Right kidney (tissue), 1 donor: ENCODE data around the gene FAHD2A.
A peak's percentile ranks its signal among the peaks of the same experiment; 100 is the strongest.
"Not testable (repeated sequence)": the region's sequence is repeated elsewhere in the genome, so short reads cannot be mapped to it uniquely, and the experiment has no call there.

Source experiments
- DNase-seq: peaks from one replicate; pipeline ENCODE4 v3.0.0-alpha.2; 2016

FAHD2A gene

DNA sequence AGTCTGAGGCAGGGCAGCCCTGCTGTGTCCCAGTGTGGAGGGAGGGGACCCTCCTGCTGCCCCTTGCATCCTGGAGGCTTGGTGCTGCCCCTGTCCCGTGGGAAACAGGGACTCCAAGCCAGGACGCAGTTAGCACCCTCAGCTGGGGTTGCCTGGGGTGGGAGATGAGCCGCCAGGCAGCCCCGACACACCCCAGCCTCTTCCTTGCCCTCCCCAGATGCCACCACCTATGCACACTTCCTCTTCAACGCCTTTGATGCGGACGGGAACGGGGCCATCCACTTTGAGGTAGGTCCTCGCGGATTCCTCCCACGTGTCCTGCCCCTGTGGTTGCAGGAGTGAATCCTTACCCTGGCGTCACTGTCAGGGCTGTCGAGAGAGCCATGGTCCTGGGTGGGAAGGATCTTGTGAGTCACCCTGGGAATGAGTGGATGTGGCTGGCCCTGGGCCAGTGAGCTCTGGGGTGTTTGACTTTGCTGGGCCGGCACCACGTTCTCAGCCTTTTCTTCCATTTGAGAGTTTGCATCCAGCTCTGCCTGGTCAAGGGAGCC lies 27.5 kb upstream of the FAHD2A start:
- DNase-seq, result no peak

DNA sequence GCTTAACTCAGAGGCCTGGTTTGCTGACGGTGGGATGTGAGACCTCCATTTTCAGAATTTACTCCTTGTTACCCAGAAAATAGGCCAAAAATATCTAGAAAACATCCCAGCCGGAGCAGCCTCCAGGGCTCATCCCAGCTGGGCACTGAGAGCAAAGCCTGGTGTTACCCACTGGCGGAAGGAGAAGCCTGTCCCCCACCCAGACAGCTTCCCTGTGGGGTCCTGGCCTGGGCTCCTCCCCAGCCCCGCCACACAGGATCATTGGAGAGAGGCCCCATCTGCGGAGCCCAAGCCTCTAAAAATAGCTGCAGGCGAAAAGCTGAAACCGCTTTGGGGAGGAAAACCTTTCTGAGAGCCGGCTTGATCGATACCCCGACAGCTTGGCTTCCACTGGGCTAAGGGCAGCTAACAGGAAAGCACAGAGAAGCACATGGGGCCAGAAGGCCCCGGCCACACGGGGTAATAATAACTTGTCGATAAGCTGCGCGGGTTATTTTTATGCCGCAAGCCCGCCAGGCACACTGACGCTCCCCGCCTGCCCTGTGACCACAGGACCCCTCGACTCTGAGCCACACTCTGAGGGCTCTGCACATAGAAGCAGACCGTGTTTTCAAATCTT lies 26.9 kb upstream of the FAHD2A start:
- no peak for DNase-seq

GRCh38 chr2:95376311-95377215 lies 25.9 kb upstream of the FAHD2A start:
- no peak for DNase-seq

GRCh38 chr2:95377216-95378123 lies 25.0 kb upstream of the FAHD2A start:
- no peak for DNase-seq

DNA sequence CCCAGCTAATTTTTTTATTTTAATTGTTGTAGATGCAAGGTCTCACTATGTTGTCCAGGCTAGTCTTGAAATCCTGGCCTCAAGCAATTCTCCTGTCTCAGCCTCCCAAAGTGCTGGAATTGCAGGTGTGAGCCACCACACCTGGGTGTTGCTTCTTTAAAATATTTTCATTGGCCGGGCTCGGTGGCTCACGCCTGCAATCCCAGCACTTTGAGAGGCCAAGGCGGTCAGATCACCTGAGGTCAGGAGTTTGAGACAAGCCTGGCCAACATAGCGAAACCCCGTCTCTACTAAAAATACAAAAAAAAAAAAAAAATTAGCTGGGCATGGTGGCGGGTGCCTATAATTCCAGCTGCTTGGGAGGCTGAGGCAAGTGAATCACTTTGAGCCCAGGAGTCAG lies 24.2 kb upstream of the FAHD2A start:
- DNase-seq, result not testable (repeated sequence)

GRCh38 chr2:95379371-95379831 lies 23.1 kb upstream of the FAHD2A start:
- DNase-seq, result no peak

DNA sequence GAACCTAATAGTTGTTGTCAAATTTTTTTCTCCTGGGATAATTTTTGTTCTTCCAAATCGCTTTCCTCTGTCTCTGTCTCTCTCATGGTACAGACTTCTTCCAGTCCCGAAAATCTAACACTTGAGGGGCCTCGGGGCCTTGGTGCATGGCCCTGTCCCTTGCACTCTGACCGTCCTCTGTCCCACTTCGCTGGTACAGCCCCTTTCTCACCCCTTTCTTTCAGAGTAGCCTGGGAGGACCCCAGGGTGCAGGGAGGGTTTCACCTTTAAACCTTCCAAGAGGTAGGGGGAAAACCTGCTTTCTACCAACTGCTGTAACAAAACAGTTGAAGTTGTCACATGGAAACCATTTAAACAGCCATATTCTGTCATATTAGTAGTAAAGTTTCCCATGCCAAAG lies 22.2 kb upstream of the FAHD2A start:
- DNase-seq, result no peak

- no peak for DNase-seq
These were observed 21.8 kb upstream of the FAHD2A start for GRCh38 chr2:95380731-95381130.

GRCh38 chr2:95381212-95382191 lies 21.0 kb upstream of the FAHD2A start:
- DNase-seq, result no peak

GRCh38 chr2:95382192-95382591 lies 20.3 kb upstream of the FAHD2A start:
- DNase-seq, result no peak

DNA sequence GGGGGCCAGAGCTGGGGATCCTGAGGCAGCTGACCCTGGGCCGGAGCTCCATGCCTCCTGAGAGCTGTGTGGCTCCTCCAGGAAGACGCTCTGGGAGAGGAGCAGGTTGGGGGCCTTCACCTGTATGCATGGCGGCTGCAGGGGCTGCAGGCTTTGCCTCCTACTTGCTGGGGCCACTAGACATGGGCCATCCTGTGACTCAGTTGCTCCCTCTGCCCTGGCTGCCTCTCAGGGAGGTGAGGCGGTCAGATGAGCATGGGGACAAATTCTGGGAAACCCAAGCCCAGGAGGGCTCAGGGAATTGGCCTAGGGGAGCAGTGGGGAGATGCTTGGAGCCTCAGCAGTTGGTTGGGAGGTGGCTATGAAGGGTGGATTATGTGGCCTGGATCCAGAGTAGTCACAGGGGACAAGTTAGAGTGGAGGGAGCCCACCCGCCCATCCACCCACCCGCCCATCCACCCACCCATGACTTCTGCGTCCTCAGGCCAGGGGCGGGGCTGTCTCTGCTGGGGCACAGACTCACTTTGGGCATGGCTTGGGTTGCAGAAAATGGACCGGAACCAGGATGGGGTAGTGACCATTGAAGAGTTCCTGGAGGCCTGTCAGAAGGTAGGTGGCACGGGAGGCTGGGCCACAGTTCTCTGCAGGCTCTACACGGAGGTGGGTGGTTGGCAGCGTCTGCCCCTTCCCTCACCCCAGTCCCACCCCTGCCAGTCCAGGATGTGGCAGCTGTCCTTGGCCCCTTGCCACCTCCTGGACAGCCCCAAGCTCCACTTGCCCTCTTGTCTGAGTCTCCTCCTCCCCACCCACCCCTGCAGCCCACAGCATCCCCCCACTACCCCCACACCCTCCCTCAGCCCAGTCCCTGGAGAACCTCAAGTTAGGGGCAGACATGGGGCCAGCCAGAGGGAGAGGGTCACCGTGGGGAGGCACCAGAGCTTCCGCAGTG lies 19.5 kb upstream of the FAHD2A start:
- no peak for DNase-seq

GRCh38 chr2:95383635-95384027 lies 18.9 kb upstream of the FAHD2A start:
- DNase-seq, result no peak

DNA sequence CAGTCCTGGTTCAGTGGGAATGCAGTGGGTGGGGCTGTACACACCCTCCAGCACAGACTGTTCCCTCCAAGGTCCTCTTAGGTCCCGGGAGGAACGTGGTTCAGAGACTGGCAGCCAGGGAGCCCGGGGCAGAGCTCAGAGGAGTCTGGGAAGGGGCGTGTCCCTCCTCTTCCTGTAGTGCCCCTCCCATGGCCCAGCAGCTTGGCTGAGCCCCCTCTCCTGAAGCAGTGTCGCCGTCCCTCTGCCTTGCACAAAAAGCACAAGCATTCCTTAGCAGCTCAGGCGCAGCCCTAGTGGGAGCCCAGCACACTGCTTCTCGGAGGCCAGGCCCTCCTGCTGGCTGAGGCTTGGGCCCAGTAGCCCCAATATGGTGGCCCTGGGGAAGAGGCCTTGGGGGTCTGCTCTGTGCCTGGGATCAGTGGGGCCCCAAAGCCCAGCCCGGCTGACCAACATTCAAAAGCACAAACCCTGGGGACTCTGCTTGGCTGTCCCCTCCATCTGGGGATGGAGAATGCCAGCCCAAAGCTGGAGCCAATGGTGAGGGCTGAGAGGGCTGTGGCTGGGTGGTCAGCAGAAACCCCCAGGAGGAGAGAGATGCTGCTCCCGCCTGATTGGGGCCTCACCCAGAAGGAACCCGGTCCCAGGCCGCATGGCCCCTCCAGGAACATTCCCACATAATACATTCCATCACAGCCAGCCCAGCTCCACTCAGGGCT lies 17.5 kb upstream of the FAHD2A start:
- DNase-seq, result no peak

DNA sequence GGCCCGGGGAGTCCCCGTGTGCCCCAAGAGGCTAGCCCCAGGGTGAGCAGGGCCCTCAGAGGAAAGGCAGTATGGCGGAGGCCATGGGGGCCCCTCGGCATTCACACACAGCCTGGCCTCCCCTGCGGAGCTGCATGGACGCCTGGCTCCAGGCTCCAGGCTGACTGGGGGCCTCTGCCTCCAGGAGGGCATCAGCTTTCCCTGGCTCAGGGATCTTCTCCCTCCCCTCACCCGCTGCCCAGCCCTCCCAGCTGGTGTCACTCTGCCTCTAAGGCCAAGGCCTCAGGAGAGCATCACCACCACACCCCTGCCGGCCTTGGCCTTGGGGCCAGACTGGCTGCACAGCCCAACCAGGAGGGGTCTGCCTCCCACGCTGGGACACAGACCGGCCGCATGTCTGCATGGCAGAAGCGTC lies 16.9 kb upstream of the FAHD2A start:
- peak; percentile 29 for DNase-seq

DNA sequence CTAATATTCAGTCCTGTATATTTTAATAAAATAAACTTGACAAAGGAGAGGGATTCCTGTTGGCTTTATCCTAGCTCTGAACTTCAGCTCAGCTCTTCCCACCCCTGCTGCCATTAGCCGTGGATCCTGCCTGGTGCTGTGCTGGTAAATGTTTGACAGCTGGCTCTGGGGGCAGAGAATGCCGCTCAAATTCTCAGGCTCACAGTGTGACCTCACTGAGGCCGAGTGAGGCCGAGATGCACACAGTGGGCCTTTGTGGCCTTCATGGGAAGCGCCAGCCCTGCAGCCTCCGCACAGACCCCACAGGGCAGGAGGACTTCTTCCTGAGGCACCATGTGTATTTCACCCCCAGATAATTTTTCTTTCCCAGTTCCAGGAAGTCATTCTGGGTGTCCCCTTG lies 16.5 kb upstream of the FAHD2A start:
- DNase-seq, result no peak

- DNase-seq, result no peak
These were observed 15.2 kb upstream of the FAHD2A start for GRCh38 chr2:95387358-95387757.

DNA sequence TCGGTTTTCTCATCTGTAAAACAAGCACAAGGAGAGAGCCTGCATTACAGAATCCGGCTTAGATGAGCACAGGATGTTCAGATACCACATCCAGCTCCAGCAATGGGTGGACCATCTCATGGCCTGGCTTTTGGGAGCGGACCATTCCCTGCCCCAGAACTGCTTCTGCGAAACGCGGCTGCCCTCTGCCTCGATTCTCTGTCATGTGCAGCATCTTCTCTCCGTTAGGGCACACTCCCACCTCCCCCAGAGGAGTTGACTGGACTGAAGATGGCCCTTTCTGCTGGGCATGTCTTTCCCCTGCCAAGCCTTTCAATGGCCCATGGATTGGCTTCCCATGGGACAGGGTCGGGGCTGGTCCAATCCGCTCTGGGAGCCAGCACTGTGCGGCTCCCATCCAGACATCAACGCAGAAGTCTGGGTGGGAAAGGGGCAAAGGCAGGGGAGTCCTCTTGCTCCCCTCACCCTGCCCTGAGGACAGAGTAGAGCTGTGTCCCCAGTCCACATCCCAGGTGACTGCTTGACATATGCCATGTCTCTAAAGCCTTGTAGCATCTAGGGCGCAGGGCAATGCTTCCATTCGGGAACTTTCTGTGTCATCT lies 14.3 kb upstream of the FAHD2A start:
- DNase-seq, result no peak

DNA sequence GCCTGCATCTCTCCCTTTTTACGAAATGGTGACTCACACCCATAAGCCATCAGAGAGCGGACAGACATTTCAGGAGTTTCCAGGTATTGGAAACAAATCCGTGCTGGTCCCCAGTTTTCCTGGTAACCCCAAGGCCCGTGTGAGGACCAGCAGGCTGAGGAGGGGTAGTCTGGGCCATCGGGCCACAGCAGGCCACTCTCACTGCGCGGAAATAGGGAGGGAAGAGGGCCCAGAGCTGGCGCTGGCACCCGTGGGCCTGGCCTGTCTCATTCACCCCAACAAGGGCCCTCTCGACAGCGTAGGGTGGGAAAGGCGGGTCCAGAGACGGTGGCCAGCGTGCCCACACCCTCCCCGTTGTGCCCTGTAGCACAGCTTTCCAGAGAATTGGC lies 13.7 kb upstream of the FAHD2A start:
- no peak for DNase-seq
